ENCODE measurements around the gene GSAP.
A peak's percentile ranks its signal among the peaks of the same experiment; 100 is the strongest.
"Not testable (repeated sequence)": the region's sequence is repeated elsewhere in the genome, so short reads cannot be mapped to it uniquely, and the experiment has no call there.

The GSAP gene

GRCh38 chr7:77281780-77282478 is 134.2 kb downstream of the GSAP start:
- no peak for DNase-seq

GRCh38 chr7:77276120-77276519 is 140.0 kb downstream of the GSAP start:
- no peak for DNase-seq

- DNase-seq: not testable (repeated sequence)
These were observed 140.5 kb downstream of the GSAP start for GRCh38 chr7:77275663-77276062.

GRCh38 chr7:77271766-77272165 is 144.4 kb downstream of the GSAP start:
- DNase-seq: no peak

GRCh38 chr7:77270094-77270480 is 146.1 kb downstream of the GSAP start:
- no peak for DNase-seq

GRCh38 chr7:77269360-77270093 is 146.6 kb downstream of the GSAP start:
- DNase-seq: no peak

GRCh38 chr7:77266291-77266794 is 149.8 kb downstream of the GSAP start:
- DNase-seq: peak in 1 of 5 donors; percentile 82

GRCh38 chr7:77265666-77266065 is 150.5 kb downstream of the GSAP start:
- DNase-seq: no peak

GRCh38 chr7:77262316-77262715 is 153.8 kb downstream of the GSAP start:
- DNase-seq: no peak
